Measurements from ENCODE around the gene INO80.
A peak's percentile ranks its signal among the peaks of the same experiment; 100 is the strongest.

DNA sequence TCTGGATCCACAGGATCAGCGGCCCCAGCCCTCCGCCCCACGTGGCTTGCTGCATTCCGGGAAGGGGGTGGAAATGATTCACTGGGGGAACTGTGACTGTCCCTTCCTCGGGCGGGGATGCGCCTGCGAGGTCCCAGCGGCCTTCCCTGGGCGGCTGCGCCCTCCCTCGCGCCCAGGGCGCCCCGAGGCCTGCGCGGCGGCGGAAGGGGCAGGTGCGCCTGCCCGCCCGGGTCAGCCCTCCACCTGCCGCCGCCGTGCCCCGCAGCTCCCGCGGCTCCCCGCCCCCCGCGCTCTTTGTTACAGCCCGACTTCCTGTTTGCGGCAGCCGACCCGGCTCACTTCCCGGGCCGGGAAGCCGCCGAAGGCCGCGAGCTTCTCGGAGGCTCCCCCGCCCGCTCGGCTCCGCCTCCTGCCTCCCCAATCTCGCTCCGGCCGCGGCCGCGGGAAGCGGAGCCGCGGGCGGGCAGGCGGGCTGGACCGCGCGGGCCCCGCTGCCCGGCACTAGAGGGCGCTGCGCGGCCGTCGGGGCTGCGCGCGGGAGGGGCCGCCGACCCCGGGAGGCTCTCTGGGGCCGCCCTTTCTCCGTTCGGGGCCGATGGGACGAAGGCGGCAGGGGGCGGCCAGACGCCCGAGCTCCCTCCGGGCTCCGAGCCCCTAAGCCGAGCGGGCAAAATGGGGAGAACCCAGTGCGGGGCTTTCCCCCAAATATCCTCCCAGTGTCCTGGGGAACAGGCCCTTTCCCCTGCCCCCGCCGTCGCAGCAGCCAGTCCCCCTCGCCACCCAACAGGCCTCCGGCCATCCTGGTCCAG lies 174.3 kb downstream of the INO80 start:
- TF ChIP-seq POLR2A (IDR thresholded peaks at IDR 0.05; ENCODE audit: low read depth, low read length), result peak; percentile 70; the same call in 1 of the 2 replicates
- TF ChIP-seq POLR2AphosphoS5 (IDR thresholded peaks at IDR 0.05; ENCODE audit: low read depth, low read length), result no peak
- no peak for TF ChIP-seq TAF1 (IDR thresholded peaks at IDR 0.05; ENCODE audit: borderline replicate concordance, low read depth, low read length)
